HFF-Myc (cell line): Measurements from ENCODE around the gene LLCFC1.

Experiments used
- DNase-seq: peaks from one replicate; pipeline ENCODE4 v3.0.0-alpha.2; 2011; ENCODE audit warnings: low read depth; ENCODE audit errors: extremely low read depth
- H3K4me3 ChIP-seq: replicated peaks from 2 replicates; pipeline ENCODE4 v1.5.1; 2011; ENCODE audit warnings: low read depth, mild to moderate bottlenecking, control low read depth, low read length
- CTCF ChIP-seq: IDR thresholded peaks from 2 replicates; pipeline ENCODE4 v1.5.1; 2012; ENCODE audit warnings: mild to moderate bottlenecking, low read depth, low read length, control low read depth; ENCODE audit errors: missing control alignments

Gene LLCFC1

GRCh38 chr7:142938611-142939010 is 673 bp upstream of the LLCFC1 start:
- H3K4me3 ChIP-seq: no peak overlapping the region
- no peak for TF ChIP-seq CTCF
- no peak for DNase-seq

GRCh38 chr7:142940966-142941535 is 1.8 kb downstream of the LLCFC1 start:
- no peak for DNase-seq
- no peak for TF ChIP-seq CTCF
- H3K4me3 ChIP-seq: no peak overlapping the region

- no peak overlapping the region for H3K4me3 ChIP-seq
- DNase-seq: no peak
- TF ChIP-seq CTCF: no peak
Observed at GRCh38 chr7:142941541-142941940, 2.3 kb downstream of the LLCFC1 start.

- no peak for DNase-seq
- H3K4me3 ChIP-seq: no peak overlapping the region
- TF ChIP-seq CTCF: no peak
Observed at GRCh38 chr7:142942746-142943145, 3.5 kb downstream of the LLCFC1 start.

- no peak for TF ChIP-seq CTCF
- H3K4me3 ChIP-seq: no peak overlapping the region
- no peak for DNase-seq
Observed at GRCh38 chr7:142943706-142944268, 4.5 kb downstream of the LLCFC1 start.

GRCh38 chr7:142945001-142945400 is 5.7 kb downstream of the LLCFC1 start:
- H3K4me3 ChIP-seq: no peak overlapping the region
- no peak for TF ChIP-seq CTCF
- no peak for DNase-seq

GRCh38 chr7:142948603-142949002 is 9.3 kb downstream of the LLCFC1 start:
- no peak for DNase-seq
- TF ChIP-seq CTCF: no peak
- no peak overlapping the region for H3K4me3 ChIP-seq
